ENCODE measurements around the gene BIRC5.

- TF ChIP-seq CTCF (IDR thresholded peaks at IDR 0.05) = no peak
- no peak for TF ChIP-seq POLR2AphosphoS5 (IDR thresholded peaks at IDR 0.05)
- no peak for TF ChIP-seq POLR2A (IDR thresholded peaks at IDR 0.05)
- TF ChIP-seq EP300 (IDR thresholded peaks at IDR 0.05) = no peak
These were observed 34.0 kb upstream of the BIRC5 start for GRCh38 chr17:78180083-78180482.

Data from upper lobe of left lung (tissue), 4 donors.